Posterior cingulate gyrus (tissue), 11 donors: ENCODE measurements around the gene PPT2.
A peak's percentile ranks its signal among the peaks of the same experiment; 100 is the strongest.
"Not testable (repeated sequence)": the region's sequence is repeated elsewhere in the genome, so short reads cannot be mapped to it uniquely, and the experiment has no call there.

Source experiments
- DNase-seq, 10 donors: peaks; one replicate each; pipeline versions ENCODE4 v3.0.0 to v3.0.0-alpha.2; 2020 to 2021; ENCODE audit warnings: mixed read lengths in 3 of 10
- intact Hi-C: fragments of 100-400 bp; cut with DNase I; formaldehyde crosslinking; loops from one replicate; pipeline ENCODE4 v1.15.1; 2023

The PPT2 gene

DNA sequence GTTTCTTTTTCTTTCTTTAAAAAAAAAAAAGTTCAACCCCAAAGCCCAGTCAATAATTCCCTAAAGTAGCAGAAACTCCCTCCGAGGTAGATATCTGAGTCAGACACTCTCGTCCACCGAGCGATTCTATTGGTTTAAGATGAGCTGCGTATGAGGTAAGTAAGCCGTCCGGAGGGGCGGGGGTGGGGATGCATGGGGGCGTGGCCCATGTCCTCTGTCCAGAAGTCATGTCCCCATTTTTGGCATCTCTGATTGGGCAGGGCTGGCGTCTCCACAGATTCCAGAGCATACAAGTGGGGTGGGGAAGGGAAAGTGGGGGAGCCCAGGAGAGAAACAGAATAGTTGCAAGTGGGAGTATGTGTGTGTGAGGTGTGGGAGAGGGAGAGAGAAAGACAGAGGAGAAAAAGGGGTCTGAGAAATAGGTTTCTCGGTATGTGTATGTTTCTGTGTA is 31.8 kb downstream of the PPT2 start:
- intact Hi-C loops = not testable (repeated sequence)

DNA sequence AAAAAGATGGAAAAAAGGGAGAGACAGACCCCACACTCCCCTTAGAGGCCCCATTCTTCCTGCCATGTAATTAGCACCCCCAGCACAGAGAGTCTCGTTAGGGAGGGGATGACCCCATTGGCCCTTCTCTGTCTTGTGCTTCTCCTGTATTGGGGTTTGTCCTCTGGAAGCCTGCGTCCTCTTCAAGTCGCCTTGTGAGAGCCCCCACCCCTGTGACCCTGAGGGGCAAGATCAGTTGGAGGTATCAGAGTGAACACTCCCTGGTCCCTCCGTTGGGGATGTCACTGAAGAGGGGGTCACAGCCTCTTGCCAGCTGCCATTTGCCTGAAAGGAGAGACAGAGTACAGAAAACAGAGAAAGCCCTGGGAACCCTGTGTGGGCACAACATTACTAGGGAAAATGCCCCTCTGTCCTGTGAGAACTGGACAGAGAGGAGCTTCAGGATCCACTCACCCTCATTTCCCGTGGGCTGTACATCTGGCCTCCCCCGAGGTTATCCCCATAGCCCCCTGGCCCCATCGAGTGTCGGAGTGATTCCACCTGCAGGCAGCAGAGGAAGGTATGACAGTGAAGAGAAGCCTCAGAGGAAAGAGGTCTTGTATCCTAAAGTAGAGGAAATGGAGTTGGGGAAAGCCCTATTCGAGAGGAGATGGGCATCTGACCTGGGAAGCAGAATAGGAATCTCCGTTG is 32.4 kb downstream of the PPT2 start:
- intact Hi-C loops = not testable (repeated sequence)
- peak in 1 of 10 donors; percentile 17 for DNase-seq

More for the DNA sequence above, 31.8 kb downstream of the PPT2 start:
- DNase-seq = peak in 2 of 10 donors; percentile 38 to 70

- DNase-seq = peak in 2 of 10 donors; percentile 21 to 30
- intact Hi-C loops = no loop called here
These were observed 33.2 kb downstream of the PPT2 start for GRCh38 chr6:32187009-32187709.

DNA sequence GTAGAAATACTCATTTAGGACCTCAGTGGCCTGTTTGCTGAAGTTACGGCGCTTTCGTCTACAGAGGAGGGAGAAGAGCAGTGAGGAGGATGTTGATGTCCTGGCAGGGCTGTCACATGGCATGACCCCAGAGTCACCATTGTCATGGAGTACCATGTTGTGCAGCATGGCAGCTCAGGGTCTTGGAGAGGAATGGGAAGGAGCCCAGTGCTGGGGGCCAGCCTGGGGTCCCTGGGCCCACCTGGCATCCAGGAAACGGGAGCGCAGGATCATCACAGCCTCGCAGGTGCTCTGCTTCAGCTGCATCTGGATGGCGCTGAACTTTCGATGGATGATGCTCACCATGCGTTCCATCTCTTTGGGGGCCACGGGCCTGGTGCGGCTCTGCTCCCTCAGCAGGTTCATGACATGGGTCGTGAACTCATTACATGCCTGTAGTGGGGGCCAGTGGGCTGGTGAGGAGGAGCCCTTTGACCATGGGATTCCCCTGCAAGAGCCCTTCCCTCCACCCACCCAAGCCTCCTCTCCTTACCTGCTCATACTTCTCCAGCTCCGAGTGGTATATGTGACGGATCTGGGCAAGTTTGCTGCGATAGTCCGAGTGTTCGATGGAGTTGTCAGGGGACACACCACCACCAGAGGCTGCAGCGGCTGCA is 33.9 kb downstream of the PPT2 start:
- intact Hi-C loops = not testable (repeated sequence)
- DNase-seq = peak in 2 of 10 donors; percentile 43 to 55

GRCh38 chr6:32188381-32189068 is 34.6 kb downstream of the PPT2 start:
- intact Hi-C loops = no loop called here
- peak in 1 of 10 donors; percentile 43 for DNase-seq

DNA sequence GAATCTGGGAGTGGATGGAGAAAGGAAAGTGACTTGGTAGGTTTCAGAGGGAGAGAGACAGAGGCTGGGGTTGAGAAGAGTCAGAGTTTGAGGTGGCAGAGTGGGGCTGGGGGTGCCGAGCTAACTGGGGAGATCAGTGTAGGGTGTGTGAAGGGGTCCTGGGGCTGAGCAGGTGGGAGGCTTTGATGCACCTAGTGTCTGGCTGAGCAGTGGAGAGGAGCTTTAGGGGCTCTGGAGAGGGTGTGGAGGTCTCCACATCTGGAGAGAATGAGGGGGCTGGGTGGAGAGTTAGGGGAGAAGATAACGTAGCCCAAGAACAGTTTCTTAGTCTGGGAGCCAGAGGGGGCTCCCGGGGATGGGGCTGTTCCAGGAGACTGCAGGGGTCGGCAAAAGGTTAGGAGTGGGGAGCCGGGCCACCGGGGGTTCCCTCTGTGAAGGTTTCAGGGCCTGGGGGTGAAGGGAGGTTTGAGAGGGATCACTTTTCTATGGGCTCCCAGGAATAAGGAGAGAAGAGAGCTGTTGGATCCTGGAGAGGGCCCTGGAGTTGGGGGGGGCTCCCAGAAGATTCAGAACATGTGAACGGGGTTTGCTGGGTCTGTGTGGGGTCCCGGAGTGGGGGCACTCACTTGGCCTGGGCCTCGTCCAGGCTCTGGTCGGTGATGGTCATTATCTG is 35.3 kb downstream of the PPT2 start:
- peak in 2 of 10 donors; percentile 70 to 71 for DNase-seq
- intact Hi-C loops = no loop called here

DNA sequence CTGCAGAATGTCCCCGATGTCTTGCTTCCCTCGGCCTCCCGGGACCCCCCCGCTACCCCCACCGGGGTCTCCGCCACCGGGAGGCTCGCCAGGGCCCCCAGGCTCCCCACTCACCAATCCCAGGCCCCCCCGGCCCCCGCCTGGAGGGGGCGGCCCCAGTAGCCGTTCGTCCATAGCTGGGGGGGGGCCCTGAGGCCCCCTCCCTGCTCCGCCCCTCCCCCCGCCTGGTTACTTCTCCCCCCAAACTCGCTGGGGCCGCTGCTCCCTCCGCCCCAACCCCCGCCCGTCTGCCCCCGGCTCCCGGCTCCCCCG is 35.8 kb downstream of the PPT2 start:
- intact Hi-C loops = no loop called here
- no peak for DNase-seq

DNA sequence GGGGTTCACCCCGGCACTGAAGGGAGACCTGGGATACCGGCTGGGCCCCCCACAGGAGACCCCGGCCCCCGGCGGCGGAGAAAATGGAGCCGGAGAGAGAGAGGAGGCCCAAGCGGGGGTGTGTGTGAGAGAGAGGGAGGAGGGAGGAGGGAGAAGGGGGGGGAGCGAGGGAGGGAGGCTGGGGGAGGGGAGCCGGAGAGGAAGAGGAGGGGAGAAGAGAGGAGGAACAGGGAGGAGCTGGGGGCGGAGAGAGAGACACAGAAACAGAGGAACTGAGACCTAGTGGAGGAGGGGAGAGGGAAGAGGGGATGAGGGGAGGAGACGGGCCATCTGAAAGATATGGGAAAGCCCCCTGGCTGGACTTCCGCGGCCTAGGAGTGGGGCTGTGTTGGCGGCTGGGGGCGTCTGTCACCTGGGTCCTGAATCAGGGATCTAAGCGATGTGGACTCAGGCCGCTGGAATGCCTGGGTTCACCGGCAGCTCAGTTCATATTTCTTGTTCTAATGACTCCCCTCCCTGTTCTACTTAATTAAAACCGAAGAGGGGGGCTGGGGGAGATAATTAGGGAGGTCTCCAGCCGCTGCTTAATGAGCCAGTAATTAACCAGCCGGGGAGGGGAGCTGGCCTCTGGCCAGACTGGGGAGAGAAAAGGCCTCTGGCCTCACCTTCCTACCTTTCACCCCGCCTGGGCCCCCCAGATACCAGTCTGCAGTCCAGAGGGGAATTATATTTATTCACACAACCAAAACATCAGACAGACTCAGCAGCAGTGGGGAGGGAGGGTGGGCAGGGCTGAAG is 36.3 kb downstream of the PPT2 start, which contains the start of gene PBX2:
Gene PBX2, minus strand, starts transcription at position 149 of the 798 bp plus-strand sequence. CDS start 287 bp downstream, outside the sequence.
- intact Hi-C loops = no loop called here

GRCh38 chr6:32190911-32191677 is 37.2 kb downstream of the PPT2 start:
- peak in 2 of 10 donors; percentile 43 to 55 for DNase-seq
- intact Hi-C loops = no loop called here

More for the DNA sequence above, 36.3 kb downstream of the PPT2 start, which contains the start of gene PBX2:
- peak; percentile 72 to 97 (median 82) for DNase-seq

DNA sequence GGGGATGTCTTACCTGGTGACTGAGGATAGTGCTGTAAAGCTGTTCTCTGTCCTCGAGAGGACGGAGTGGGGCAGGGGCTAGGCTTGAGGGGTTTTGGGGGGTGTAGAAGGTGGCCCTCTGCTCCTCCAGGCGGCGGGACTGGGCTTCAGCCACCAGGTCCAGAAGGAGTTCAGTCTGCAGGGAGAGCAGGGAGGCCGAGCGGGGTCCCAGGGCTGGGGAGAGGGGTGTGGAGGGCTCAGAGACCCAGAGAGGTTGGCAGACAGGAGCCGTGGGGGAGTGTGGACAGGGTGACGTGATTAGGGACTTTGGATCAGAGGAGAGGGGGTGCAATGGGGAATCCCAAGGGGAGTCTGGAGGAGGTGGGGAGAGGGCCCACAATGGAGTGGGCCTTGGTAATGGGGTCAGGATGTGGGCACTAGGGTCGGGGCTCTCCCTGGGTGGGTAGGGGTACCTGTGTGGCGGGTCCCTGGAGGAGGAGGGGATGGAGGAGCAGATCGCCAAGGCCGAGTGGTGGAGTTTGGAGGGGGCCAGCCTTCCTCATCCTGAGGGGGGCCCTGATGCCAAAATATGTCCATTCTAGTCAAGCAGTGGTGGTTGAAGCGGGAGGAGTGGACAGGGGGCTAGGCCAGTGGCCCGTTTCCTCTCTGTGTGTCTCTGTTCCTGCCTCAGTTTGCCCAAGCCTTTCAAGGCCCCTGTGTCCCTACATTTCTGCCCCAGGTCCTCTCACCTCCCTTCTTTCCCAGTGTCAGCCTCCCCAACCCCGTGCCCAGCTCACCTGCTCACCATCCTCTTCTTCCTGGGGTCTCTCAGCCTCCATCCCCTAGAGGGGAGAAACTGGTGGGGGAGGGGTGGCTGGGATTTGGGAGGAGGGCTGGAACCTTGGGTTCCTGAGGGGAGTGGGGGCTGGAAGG is 38.0 kb downstream of the PPT2 start:
- intact Hi-C loops = no loop called here
- peak in 2 of 10 donors; percentile 33 to 78 for DNase-seq

DNA sequence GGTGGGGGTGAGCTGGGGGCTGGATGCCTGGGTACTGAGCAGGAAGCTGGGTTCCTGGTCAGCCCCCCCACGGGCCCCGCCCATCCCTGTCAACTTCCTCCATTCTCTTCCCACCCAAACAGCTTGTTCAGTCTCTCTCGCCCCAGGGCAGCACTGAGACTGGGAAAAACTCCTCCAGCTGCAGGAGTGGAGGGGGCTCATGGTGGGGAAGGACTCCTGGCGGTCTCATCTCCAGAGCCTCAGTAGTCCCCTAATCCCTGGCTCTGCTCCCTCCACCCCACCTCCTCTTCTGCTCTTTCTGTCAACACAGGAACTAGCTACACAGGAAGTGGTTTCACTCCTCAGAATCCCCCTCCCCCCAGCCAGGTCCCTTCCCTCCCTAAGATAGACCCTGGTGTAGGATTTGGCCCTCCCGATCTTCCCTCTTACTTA is 38.7 kb downstream of the PPT2 start, which contains the start of gene GPSM3:
Gene GPSM3, minus strand, starts transcription at position 36 of the 432 bp plus-strand sequence. CDS start 130 bp downstream, outside the sequence.
- intact Hi-C loops = no loop called here
- DNase-seq = peak in 2 of 10 donors; percentile 52 to 60

DNA sequence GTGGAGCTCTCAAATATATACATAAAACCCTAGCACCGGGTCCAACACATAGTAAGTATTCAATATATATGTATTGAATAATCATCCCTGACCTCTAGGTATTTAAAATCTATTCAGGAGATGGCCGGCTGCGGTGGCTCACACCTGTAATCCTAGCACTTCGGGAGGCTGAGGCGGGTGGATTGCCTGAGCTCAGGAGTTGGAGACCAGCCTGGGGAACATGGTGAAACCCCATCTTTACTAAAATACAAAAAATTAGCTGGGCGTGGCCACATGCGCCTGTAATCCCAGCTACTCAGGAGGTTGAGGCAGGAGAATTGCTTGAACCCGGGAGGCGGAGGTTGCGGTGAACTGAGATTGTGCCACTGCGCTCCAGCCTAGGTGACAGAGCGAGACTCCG is 39.2 kb downstream of the PPT2 start:
- DNase-seq = peak in 1 of 10 donors; percentile 6
- intact Hi-C loops = not testable (repeated sequence)

DNA sequence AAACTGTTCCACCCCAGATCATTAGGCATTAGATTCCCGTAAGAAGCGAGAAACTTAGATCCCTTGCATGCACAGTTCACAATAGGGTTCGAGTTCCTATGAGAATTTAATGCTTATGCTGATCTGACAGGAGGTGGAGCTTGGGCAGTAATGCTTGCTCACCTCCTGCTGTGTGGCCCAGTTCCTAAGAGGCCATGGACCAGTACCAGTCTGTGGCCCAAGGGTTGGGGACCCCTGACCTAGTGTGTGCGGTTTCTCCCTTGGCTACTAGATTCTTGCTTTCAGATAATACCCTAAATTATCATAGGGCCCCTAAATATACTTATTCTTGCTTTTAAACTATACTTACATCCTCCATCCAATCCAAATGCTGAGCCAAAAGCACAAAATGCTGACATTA is 40.4 kb downstream of the PPT2 start:
- DNase-seq = no peak
- intact Hi-C loops = loop anchor here (2.0 kb wide), 3 partner anchors 18 to 66 kb away; partner anchors contain the start of genes AGPAT1 and ATF6B

- intact Hi-C loops = loop anchor here (2.0 to 5.0 kb wide), 5 partner anchors 18 to 1007 kb away; partner anchors contain the start of genes AGPAT1, ATF6B, HSD17B8 and RXRB
These were observed 41.1 kb downstream of the PPT2 start for GRCh38 chr6:32194825-32195651.

GRCh38 chr6:32195652-32195901 is 41.6 kb downstream of the PPT2 start:
- intact Hi-C loops = loop anchor here (2.0 to 5.0 kb wide), 5 partner anchors 19 to 1007 kb away; partner anchors contain the start of genes AGPAT1, ATF6B, HSD17B8 and RXRB

More at GRCh38 chr6:32194825-32195651, 41.1 kb downstream of the PPT2 start:
- peak in 2 of 10 donors; percentile 25 to 69 for DNase-seq

More at GRCh38 chr6:32195652-32195901, 41.6 kb downstream of the PPT2 start:
- DNase-seq = peak; percentile 100
